Kidney (tissue), 14 donors: ENCODE results near the gene CCDC157. TPM values are rescaled to one million over a fixed set of nuclear protein-coding genes. Genes with fewer than 3 reads are reported as not detected.

ENCODE experiments used
- DNase-seq, 5 donors: peaks; one replicate each; pipeline ENCODE4 v3.0.0-alpha.2; 2013 to 2020
- FAIRE-seq: peaks from 2 replicates; lab custom pipeline; 2012; peaks lifted over from hg19 to GRCh38; lab: Jason Lieb, UNC
- H3K27ac ChIP-seq, 2 donors: one replicate each; pipeline ENCODE4 v1.7.0; 2013; ENCODE audit warnings: low read depth in 2 of 2, low read length in 2 of 2, inconsistent platforms in 1 of 2
- H3K27me3 ChIP-seq: one replicate; pipeline ENCODE4 v1.7.1; 2013; ENCODE audit warnings: low read length, inconsistent platforms; ENCODE audit not compliant: control insufficient read depth, insufficient read depth
- H3K36me3 ChIP-seq, 3 donors: one replicate each; pipeline versions ENCODE4 v1.7.0 to v1.7.1; 2013; ENCODE audit warnings: low read length in 3 of 3, control low read depth in 1 of 3, inconsistent platforms in 1 of 3; ENCODE audit not compliant: insufficient read depth in 3 of 3, control insufficient read depth in 2 of 3
- H3K4me1 ChIP-seq, 3 donors: one replicate each; pipeline versions ENCODE4 v1.7.0 to v1.7.1; 2013; ENCODE audit warnings: low read length in 3 of 3, inconsistent platforms in 1 of 3, low read depth in 1 of 3; ENCODE audit not compliant: control insufficient read depth in 2 of 3, insufficient read depth in 2 of 3
- H3K4me3 ChIP-seq, 3 donors: one replicate each; pipeline versions ENCODE4 v1.7.0 to v1.8.1; 2013; ENCODE audit warnings: low read length in 3 of 3, control low read depth in 1 of 3, inconsistent platforms in 1 of 3
- H3K9ac ChIP-seq, 3 donors: one replicate each; pipeline versions ENCODE4 v1.7.0 to v1.7.1; 2013; ENCODE audit warnings: low read length in 3 of 3, control low read depth in 1 of 3, inconsistent platforms in 1 of 3
- H3K9me3 ChIP-seq, 3 donors: one replicate each; pipeline versions ENCODE4 v1.7.0 to v1.7.1; 2013; ENCODE audit warnings: low read length in 3 of 3, control low read depth in 1 of 3, inconsistent platforms in 1 of 3; ENCODE audit not compliant: control insufficient read depth in 2 of 3, insufficient read depth in 1 of 3
- intact Hi-C: fragments of 100-400 bp; cut with DNase I; formaldehyde crosslinking; loops from one replicate; pipeline ENCODE4 v1.11.1; 2022
- polyA plus RNA-seq: library from polyadenylated mRNA; stranded (reverse); fragments of 350-450 nt; fragmentation: Illumina TruSeq; extraction: RNeasy Lipid Tissue Mini Kit (QIAGEN cat#74804); gene quantifications from one replicate; pipeline ENCODE4 v1.2.3, GENCODE V29; 2014; ENCODE audit warnings: low read depth, low replicate concordance; ENCODE audit not compliant: insufficient read depth
- total RNA-seq: library from RNA; stranded (reverse); fragmentation: NEBNext Ultra II Directional; extraction: Animal tissue kit (Norgen Biotek cat#: 25700); gene quantifications from one replicate; pipeline ENCODE4 v1.2.1, GENCODE V29; 2021
- TF ChIP-seq, protein P1 (sequence below): IDR thresholded peaks from 3 replicates; pipeline ENCODE4 v1.5.1; 2012; ENCODE audit warnings: mild to moderate bottlenecking, moderate library complexity, borderline replicate concordance; ENCODE audit not compliant: insufficient read depth; ENCODE audit errors: extremely low read depth
- donor health status: control.
- donor health status: control.
- donor health status: control.
- donor health status: control.
- donor health status: control.
- donor health status: DM: yes; HTN: yes; CAD: no.
- donor health status: Normal renal cell carcinoma (clear cell type).

CCDC157 gene
- total and polyA plus RNA-seq, 2 donors from 2014 or later = 5.1 to 6.0 TPM

DNA sequence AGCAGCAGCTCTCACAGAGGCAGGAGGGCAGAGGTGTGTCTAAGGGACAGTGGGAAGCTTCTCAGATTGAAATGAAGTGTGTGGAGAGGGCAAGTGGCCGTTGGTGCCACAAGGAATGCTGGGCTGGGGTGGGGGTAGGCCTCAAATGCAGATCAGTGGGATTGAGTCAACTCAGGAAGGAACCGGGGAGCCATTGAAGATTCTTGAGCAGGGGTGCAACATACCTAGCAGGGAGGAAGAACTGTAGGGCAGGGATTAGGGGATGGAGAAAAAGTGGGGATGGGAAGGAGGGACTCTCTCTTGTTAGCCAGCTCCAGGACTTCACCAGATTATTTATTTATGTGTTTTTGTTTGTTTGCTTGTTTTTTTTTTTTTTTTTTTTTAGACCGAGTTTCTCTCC is 37.1 kb downstream of the CCDC157 start:
- intact Hi-C loops = no loop called here
- FAIRE-seq = no peak
- TF ChIP-seq, protein P1, sequence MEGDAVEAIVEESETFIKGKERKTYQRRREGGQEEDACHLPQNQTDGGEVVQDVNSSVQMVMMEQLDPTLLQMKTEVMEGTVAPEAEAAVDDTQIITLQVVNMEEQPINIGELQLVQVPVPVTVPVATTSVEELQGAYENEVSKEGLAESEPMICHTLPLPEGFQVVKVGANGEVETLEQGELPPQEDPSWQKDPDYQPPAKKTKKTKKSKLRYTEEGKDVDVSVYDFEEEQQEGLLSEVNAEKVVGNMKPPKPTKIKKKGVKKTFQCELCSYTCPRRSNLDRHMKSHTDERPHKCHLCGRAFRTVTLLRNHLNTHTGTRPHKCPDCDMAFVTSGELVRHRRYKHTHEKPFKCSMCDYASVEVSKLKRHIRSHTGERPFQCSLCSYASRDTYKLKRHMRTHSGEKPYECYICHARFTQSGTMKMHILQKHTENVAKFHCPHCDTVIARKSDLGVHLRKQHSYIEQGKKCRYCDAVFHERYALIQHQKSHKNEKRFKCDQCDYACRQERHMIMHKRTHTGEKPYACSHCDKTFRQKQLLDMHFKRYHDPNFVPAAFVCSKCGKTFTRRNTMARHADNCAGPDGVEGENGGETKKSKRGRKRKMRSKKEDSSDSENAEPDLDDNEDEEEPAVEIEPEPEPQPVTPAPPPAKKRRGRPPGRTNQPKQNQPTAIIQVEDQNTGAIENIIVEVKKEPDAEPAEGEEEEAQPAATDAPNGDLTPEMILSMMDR = no peak
- Histone ChIP-seq H3K4me3 (no peak overlapping the region), H3K36me3 (no peaks in the 10 kb centered on the region), H3K9ac (no peak overlapping the region), H3K27me3 (no peaks in the 10 kb centered on the region), H3K4me1 (peaks cover 0 to 19% (median 15%) of the 10 kb centered on the region in 3 donors), H3K9me3 (no peaks in the 10 kb centered on the region), H3K27ac (no peak overlapping the region)
- DNase-seq = no peak

DNA sequence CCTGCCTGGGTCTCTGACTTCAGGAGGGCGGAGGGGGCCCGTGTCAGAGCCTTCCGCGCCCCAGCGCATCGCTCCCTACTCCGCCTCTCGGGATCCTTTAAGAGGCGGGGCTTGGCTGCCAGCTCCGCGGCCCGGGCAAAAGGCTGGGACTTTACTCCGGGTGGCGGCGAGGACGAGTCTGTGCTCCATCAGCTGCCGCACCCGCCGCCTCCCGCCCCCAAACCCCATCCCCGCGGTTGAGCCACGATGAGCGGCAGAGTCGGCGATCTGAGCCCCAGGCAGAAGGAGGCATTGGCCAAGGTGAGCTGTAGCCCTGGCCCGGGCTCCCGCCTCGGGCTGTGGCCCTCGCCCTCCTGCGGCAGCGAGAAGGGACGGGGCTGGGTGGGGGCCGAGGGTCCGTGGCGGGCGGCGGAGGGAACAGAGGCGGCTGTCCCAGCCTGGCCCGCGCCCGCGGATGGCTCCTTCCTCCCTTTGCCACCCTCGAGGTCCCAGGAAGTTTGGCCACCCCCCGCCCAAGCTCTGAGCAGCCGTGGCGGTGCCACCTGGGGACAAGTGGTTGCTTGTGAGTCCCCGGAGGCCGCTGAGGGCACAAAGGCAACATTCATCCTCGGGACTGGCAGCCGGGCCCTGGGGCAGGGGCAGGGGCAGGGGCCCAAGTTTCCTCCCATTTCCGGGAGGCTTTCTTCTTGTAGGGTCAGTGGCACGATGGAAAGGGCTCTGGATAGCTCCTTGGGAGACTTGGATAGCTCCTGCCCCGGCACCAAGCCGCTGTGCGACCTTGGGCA is 40.3 kb downstream of the CCDC157 start, which contains the start of gene SEC14L2:
Gene SEC14L2, plus strand, starts transcription at position 148 of the 785 bp plus-strand sequence. Its CDS starts 99 bp downstream, at position 247.
- TF ChIP-seq, protein P1 = no peak
- intact Hi-C loops = no loop called here
- Histone ChIP-seq H3K4me1 (peaks cover 0 to 19% (median 16%) of the 10 kb centered on the region in 3 donors), H3K9me3 (no peaks in the 10 kb centered on the region), H3K4me3 (peak within 1 kb of the TSS; percentile 39 to 62 (median 41)), H3K36me3 (no peaks in the 10 kb centered on the region), H3K27ac (peak within 1 kb of the TSS in 1 of 2 donors; percentile 22), H3K9ac (peak within 1 kb of the TSS in 2 of 3 donors; percentile 19 to 58), H3K27me3 (no peaks in the 10 kb centered on the region)
- DNase-seq (peak; percentile 67 to 86 (median 74)), FAIRE-seq (no peak)

DNA sequence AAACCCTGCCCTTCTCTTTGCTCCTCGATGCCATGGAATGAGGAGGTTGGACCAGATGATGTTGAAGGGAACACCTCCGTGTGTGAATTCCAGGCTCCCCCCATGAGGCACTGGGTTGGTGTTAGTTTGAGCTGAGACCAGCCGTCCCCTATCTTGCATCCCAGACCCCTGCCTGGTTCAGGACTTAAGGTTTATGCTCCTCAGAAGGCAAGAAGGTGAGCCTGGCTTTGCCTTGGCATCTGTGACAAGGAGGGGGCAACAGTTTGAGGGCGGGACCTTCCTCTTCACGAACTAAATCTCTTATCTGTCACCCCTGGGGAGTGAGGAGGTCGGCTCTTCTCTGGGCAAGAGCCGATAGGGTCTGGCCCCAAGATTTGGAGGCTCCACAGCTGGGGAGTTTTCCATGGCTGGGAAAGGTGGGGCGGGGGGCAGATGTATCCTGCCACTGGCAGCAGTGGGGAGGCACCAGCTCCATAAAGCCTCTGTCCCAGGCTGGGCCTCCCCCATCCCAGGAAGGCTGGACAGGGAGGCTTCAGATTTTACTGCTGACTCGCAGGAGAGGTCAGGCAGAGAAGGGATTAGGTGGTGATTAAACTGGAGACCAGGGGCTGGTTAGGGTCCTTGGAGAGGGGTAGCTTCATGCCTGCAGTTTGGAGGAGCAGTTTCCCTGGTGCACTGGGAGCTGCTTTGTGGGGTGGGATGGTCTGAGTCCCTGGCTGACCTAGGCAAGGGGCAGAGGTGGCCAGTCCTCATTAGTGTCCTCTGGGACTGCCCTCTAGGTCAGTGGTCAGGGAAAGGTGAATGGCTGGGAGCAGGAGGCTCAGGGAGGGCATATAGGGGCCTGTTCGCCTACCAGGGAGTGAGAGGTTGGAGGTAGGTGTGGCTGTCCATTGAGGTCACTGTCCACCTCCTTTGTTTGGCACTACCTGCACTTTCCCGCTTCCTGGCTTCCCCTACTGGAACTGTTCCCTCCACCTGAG is 41.1 kb downstream of the CCDC157 start:
- Histone ChIP-seq H3K27me3 (no peaks in the 10 kb centered on the region), H3K9me3 (no peaks in the 10 kb centered on the region), H3K36me3 (no peaks in the 10 kb centered on the region), H3K9ac (peak overlapping the region in 2 of 3 donors; percentile 19 to 58), H3K4me3 (peak overlapping the region in 2 of 3 donors; percentile 41 to 62), H3K27ac (no peak overlapping the region), H3K4me1 (peaks cover 0 to 19% (median 9%) of the 10 kb centered on the region in 3 donors)
- intact Hi-C loops = no loop called here
- FAIRE-seq (no peak), DNase-seq (peak in 2 of 5 donors; percentile 50 to 57)
- TF ChIP-seq, protein P1 = no peak
